SU-DHL-6 (cell line): ENCODE results near the gene GSTM5.

ENCODE experiments used
- EZH2phosphoT487 ChIP-seq: fragments of 200-600 bp; sonication (generic), shearing (Covaris generic); conservative IDR thresholded peaks from 2 replicates; pipeline ENCODE4 v1.6.1; 2018; ENCODE audit warnings: mild to moderate bottlenecking, antibody characterized with exemption, low read length, moderate library complexity, mixed read lengths
- TF ChIP-seq, protein P1 (sequence below): fragments of 200-600 bp; sonication (generic); IDR thresholded peaks from one replicate; pipeline ENCODE4 v1.5.1; 2017; ENCODE audit warnings: antibody characterized with exemption, mild to moderate bottlenecking, low read length, moderate library complexity; ENCODE audit not compliant: insufficient read depth, poor library complexity, severe bottlenecking

GRCh38 chr1:109722908-109723691 is 11.0 kb downstream of the GSTM5 start:
- TF ChIP-seq, protein P1, sequence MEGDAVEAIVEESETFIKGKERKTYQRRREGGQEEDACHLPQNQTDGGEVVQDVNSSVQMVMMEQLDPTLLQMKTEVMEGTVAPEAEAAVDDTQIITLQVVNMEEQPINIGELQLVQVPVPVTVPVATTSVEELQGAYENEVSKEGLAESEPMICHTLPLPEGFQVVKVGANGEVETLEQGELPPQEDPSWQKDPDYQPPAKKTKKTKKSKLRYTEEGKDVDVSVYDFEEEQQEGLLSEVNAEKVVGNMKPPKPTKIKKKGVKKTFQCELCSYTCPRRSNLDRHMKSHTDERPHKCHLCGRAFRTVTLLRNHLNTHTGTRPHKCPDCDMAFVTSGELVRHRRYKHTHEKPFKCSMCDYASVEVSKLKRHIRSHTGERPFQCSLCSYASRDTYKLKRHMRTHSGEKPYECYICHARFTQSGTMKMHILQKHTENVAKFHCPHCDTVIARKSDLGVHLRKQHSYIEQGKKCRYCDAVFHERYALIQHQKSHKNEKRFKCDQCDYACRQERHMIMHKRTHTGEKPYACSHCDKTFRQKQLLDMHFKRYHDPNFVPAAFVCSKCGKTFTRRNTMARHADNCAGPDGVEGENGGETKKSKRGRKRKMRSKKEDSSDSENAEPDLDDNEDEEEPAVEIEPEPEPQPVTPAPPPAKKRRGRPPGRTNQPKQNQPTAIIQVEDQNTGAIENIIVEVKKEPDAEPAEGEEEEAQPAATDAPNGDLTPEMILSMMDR = no peak
- TF ChIP-seq EZH2phosphoT487 = no peak
